K562 (cell line): ENCODE data around the gene ZER1. TPM values are rescaled to one million over a fixed set of nuclear protein-coding genes. Genes with fewer than 3 reads are reported as not detected.

ENCODE experiments used
- CBFB ChIP-seq: sonication (generic); formaldehyde crosslinking; IDR thresholded peaks from 2 replicates; pipeline ENCODE4 v1.4.0; 2020; ENCODE audit warnings: mild to moderate bottlenecking, missing genetic modification reagents
- MYNN ChIP-seq, 2 experiments: sonication (generic); formaldehyde crosslinking in 1 of 2; IDR thresholded peaks; 2 replicates each; pipeline versions ENCODE4 v1.5.0 to v1.6.1; 2016 to 2020; ENCODE audit warnings: antibody characterized with exemption in 1 of 2, missing genetic modification reagents in 1 of 2
- NEUROD1 ChIP-seq: fragments of 150-350 bp; IDR thresholded peaks from 2 replicates; pipeline ENCODE4 v1.6.1; 2014; ENCODE audit warnings: borderline replicate concordance, low read length, low read depth; ENCODE audit not compliant: partially characterized antibody
- RBM39 ChIP-seq: fragments of 200-400 bp; formaldehyde crosslinking; optimal IDR thresholded peaks from 2 replicates; pipeline ENCODE3; 2018; ENCODE audit warnings: low read depth, low read length
- SUPT5H ChIP-seq: fragments of 450-650 bp; IDR thresholded peaks from 2 replicates; pipeline ENCODE4 v1.6.1; 2016
- polyA plus RNA-seq, 8 experiments: library from polyadenylated mRNA; depleted of rRNA in 4 of 8; stranded (reverse) in 5 of 8; unstranded in 3 of 8; fragments of >200 nt; fragmentation: Nextera tagmentation in 2 of 8; fragmentation: Illumina TruSeq in 1 of 8; extraction: Ambion mirVana in 2 of 8; extraction: Trizol in 1 of 8; gene quantifications; 2 replicates each; pipeline versions ENCODE4 v1.2.1 to v1.2.3, GENCODE V29; 2011 to 2014; ENCODE audit warnings: inconsistent platforms in 1 of 8, missing spikeins in 1 of 8
- total RNA-seq, 7 experiments: library from RNA; depleted of rRNA in 6 of 7; stranded (reverse); fragments of >200 nt in 6 of 7; fragmentation: Illumina TruSeq in 2 of 7; extraction: Trizol in 2 of 7; gene quantifications; 2 replicates each; pipeline versions ENCODE4 v1.2.1 to v1.2.3, GENCODE V29; 2011 to 2021; ENCODE audit warnings: low replicate concordance in 1 of 7
- TF ChIP-seq, protein P1 (sequence below): fragments of 250-450 bp; sonication (Bioruptor Pico); IDR thresholded peaks from 2 replicates; pipeline ENCODE4 v1.5.1; 2021; ENCODE audit warnings: mild to moderate bottlenecking
- TF ChIP-seq, protein P2 (sequence below): fragments of 250-450 bp; sonication (Bioruptor Pico); IDR thresholded peaks from 2 replicates; pipeline ENCODE4 v1.5.0; 2020; ENCODE audit warnings: mild to moderate bottlenecking, borderline replicate concordance

The ZER1 gene
- total and polyA plus RNA-seq, 9 of the 15 experiments (the other 6 are each of a cell fraction or from before 2014, with no cell fraction given) = 0.07 to 10.7 (median 6.2) TPM

DNA sequence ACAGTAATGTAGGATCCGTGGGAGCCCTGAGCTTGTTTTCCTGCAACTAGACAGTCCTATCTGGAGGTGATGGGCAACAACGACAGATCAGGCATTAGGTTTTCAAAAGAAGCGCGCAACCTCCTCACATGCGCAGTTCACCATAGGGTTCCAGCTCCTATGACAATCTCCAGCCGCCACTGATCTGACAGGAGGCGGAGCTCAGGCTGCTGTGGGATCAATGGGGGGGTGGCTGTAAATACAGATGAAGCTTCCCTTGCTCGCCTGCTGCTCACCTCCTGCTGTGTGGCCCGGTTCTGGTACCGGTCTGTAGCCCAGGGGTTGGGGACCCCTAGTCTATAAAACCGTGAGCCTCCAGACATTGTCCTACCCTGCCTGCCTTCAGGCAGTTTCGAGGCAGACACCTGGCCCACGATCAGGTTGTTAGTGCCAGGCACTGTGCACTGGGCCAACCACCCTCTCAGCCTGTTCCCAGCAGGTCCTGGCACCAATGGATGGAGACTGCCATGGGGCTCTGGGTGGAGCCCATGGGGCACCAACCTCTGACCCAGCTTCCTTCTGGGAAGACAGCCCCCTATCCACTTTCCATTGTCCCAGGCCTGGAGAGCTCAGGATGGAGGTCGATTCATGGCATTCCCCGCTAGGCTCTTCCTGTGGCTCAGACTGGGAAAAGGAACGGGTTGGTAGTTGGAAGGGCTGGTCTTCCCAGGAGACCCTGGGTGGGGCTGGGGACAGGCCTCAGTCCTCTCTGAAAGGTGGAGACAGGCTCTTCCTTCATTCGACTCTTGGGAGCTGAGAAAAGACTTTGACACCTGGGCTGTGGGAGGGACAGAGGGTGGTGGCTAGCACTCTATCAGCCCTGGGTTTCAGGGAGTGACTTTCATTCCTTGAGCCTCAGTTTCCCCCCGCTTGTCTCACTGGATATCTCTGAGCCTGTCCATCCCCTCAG, 48.3 kb upstream of the ZER1 start (continued):
- TF ChIP-seq CBFB = no peak
- TF ChIP-seq SUPT5H = peak; percentile 38; the same call in 1 of the 2 replicates
- no peak for TF ChIP-seq NEUROD1
- TF ChIP-seq, protein P1, sequence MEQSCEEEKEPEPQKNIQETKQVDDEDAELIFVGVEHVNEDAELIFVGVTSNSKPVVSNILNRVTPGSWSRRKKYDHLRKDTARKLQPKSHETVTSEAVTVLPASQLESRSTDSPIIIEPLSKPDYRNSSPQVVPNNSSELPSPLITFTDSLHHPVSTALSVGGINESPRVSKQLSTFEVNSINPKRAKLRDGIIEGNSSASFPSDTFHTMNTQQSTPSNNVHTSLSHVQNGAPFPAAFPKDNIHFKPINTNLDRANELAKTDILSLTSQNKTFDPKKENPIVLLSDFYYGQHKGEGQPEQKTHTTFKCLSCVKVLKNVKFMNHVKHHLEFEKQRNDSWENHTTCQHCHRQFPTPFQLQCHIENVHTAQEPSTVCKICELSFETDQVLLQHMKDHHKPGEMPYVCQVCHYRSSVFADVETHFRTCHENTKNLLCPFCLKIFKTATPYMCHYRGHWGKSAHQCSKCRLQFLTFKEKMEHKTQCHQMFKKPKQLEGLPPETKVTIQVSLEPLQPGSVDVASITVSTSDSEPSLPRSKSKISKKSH (CRISPR knock-in tag) = no peak
- TF ChIP-seq RBM39 = no peak
- TF ChIP-seq MYNN (IDR thresholded peaks at IDR 0.05) = 0 out of 2 replicates have a peak, but pooled peaks have one; percentile 20
- TF ChIP-seq MYNN (CRISPR knock-in tag; IDR thresholded peaks at IDR 0.05) = no peak
- TF ChIP-seq, protein P2, sequence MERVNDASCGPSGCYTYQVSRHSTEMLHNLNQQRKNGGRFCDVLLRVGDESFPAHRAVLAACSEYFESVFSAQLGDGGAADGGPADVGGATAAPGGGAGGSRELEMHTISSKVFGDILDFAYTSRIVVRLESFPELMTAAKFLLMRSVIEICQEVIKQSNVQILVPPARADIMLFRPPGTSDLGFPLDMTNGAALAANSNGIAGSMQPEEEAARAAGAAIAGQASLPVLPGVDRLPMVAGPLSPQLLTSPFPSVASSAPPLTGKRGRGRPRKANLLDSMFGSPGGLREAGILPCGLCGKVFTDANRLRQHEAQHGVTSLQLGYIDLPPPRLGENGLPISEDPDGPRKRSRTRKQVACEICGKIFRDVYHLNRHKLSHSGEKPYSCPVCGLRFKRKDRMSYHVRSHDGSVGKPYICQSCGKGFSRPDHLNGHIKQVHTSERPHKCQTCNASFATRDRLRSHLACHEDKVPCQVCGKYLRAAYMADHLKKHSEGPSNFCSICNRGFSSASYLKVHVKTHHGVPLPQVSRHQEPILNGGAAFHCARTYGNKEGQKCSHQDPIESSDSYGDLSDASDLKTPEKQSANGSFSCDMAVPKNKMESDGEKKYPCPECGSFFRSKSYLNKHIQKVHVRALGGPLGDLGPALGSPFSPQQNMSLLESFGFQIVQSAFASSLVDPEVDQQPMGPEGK = no peak
